HepG2 (cell line): Measurements from ENCODE around the gene NRAP. TPM values are rescaled to one million over a fixed set of nuclear protein-coding genes. Genes with fewer than 3 reads are reported as not detected.
A peak's percentile ranks its signal among the peaks of the same experiment; 100 is the strongest.

Experiments
- ATAC-seq: fragments of 200-7000 bp; cut with Tn5 transposase; 3 replicates; pipeline ENCODE4 v1.9.1; 2020; ENCODE audit warnings: mild to moderate bottlenecking, moderate library complexity
- BruUV-seq: library from RNA; stranded (reverse); fragments of 400-500 nt; replicated peaks from 2 replicates; lab custom pipeline; 2021; lab: Mats Ljungman, UMichigan
- CTCF ChIA-PET: fragments of 300-600 bp; formaldehyde crosslinking; extraction: SDS; loops from one replicate; lab custom pipeline; 2021; ENCODE audit warnings: low total read pairs, inconsistent platforms, low intra/inter-chr PET ratio; lab: Yijun Ruan, JAX
- POLR2A ChIA-PET: fragments of 350-600 bp; sonication (Branson Sonifier 250); formaldehyde crosslinking; loops from one replicate; lab custom pipeline; 2020; ENCODE audit warnings: antibody characterized with exemption, inconsistent platforms; lab: Yijun Ruan, JAX
- DNase-seq: peaks from one replicate; pipeline ENCODE4 v3.0.0-alpha.2; 2015; ENCODE audit warnings: low spot score
- FAIRE-seq: peaks from 3 replicates; lab custom pipeline; 2011; peaks lifted over from hg19 to GRCh38; lab: Jason Lieb, UNC
- H2AFZ ChIP-seq: one replicate; pipeline ENCODE4 v1.6.1; 2011; ENCODE audit warnings: low read length, inconsistent platforms
- H3K27ac ChIP-seq: fragments of 300-600 bp; 3 replicates; pipeline ENCODE4 v1.8.0; 2011; ENCODE audit warnings: mixed run types, mild to moderate bottlenecking, mixed read lengths, low read length, inconsistent platforms; ENCODE audit not compliant: insufficient read depth; ENCODE audit errors: extremely low read length
- H3K27me3 ChIP-seq, 2 experiments: fragments of 200-600 bp in 1 of 2; 2 replicates in 1 of 2; 3 replicates in 1 of 2; pipeline versions ENCODE4 v1.6.0 to v1.8.0; 2011; ENCODE audit warnings: low read length in 2 of 2, mild to moderate bottlenecking in 2 of 2, moderate library complexity in 2 of 2, inconsistent platforms in 1 of 2; ENCODE audit not compliant: insufficient read depth in 2 of 2, control insufficient read depth in 1 of 2
- H3K36me3 ChIP-seq, 2 experiments: fragments of 200-600 bp in 1 of 2; replicated peaks in 1 of 2; 2 replicates in 1 of 2; 3 replicates in 1 of 2; pipeline versions ENCODE4 v1.5.1 to v1.8.0; 2011; ENCODE audit warnings: low read length in 2 of 2, inconsistent platforms in 1 of 2; ENCODE audit not compliant: insufficient read depth in 2 of 2, control insufficient read depth in 1 of 2
- H3K4me1 ChIP-seq: 2 replicates; pipeline ENCODE4 v1.5.1; 2012; ENCODE audit warnings: low read length, inconsistent platforms; ENCODE audit not compliant: insufficient read depth
- H3K4me2 ChIP-seq: 2 replicates; pipeline ENCODE4 v1.6.0; 2011; ENCODE audit warnings: low read depth, low read length, inconsistent platforms
- H3K4me3 ChIP-seq, 3 experiments: fragments of 200-600 bp in 1 of 3; sonication (generic), shearing (Covaris generic) in 1 of 3; replicated peaks in 1 of 3; 2 replicates each; pipeline ENCODE4 v1.5.1; 2011 to 2016; ENCODE audit warnings: low read length in 3 of 3, inconsistent platforms in 2 of 3, low read depth in 2 of 3, mild to moderate bottlenecking in 2 of 3, control low read depth in 1 of 3, mixed read lengths in 1 of 3; ENCODE audit not compliant: insufficient read depth in 1 of 3
- H3K79me2 ChIP-seq: one replicate; pipeline ENCODE4 v1.6.1; 2011; ENCODE audit warnings: low read length, inconsistent platforms; ENCODE audit not compliant: insufficient read depth
- H3K9ac ChIP-seq: 2 replicates; pipeline ENCODE4 v1.6.0; 2011; ENCODE audit warnings: mild to moderate bottlenecking, low read depth, low read length, inconsistent platforms; ENCODE audit not compliant: insufficient read depth
- H3K9me3 ChIP-seq: 2 replicates; pipeline ENCODE4 v1.5.1; 2012; ENCODE audit warnings: mild to moderate bottlenecking, low read length
- H4K20me1 ChIP-seq: 2 replicates; pipeline ENCODE4 v1.6.0; 2011; ENCODE audit warnings: inconsistent platforms, mild to moderate bottlenecking, low read length, moderate library complexity; ENCODE audit not compliant: insufficient read depth
- HMG20B ChIP-seq: conservative IDR thresholded peaks from 2 replicates; pipeline ENCODE4 v1.6.1; 2016; ENCODE audit warnings: missing genetic modification reagents, missing compliant biosample characterization
- KLF9 ChIP-seq: IDR thresholded peaks from 2 replicates; pipeline ENCODE4 v1.6.1; 2016; ENCODE audit warnings: low read depth
- MAFF ChIP-seq: IDR thresholded peaks from 2 replicates; pipeline ENCODE4 v1.6.1; 2011; ENCODE audit warnings: low read depth, low read length, improper control_type of control experiment
- MAFK ChIP-seq, 2 experiments: IDR thresholded peaks in 1 of 2; conservative IDR thresholded peaks in 1 of 2; 2 replicates each; pipeline ENCODE4 v1.6.1; 2011; ENCODE audit warnings: improper control_type of control experiment in 2 of 2, low read length in 2 of 2
- MIXL1 ChIP-seq: IDR thresholded peaks from 2 replicates; pipeline ENCODE4 v1.6.1; 2016
- NFYB ChIP-seq: sonication (generic); formaldehyde crosslinking; IDR thresholded peaks from 2 replicates; pipeline ENCODE4 v1.4.0; 2020; ENCODE audit warnings: missing genetic modification reagents
- PITX1 ChIP-seq: sonication (generic); formaldehyde crosslinking; IDR thresholded peaks from 2 replicates; pipeline ENCODE4 v1.5.1; 2020; ENCODE audit warnings: mild to moderate bottlenecking, missing genetic modification reagents
- TIGD3 ChIP-seq: sonication (generic); formaldehyde crosslinking; IDR thresholded peaks from 2 replicates; pipeline ENCODE4 v1.5.1; 2020; ENCODE audit warnings: mild to moderate bottlenecking, missing genetic modification reagents, borderline replicate concordance
- ZFP37 ChIP-seq: sonication (generic); formaldehyde crosslinking; IDR thresholded peaks from 2 replicates; pipeline ENCODE4 v1.4.0; 2020; ENCODE audit warnings: missing genetic modification reagents, borderline replicate concordance
- ZHX1 ChIP-seq: sonication (generic); formaldehyde crosslinking; IDR thresholded peaks from 2 replicates; pipeline ENCODE4 v1.8.1; 2022; ENCODE audit warnings: low read depth, mild to moderate bottlenecking, missing genetic modification reagents
- ZNF264 ChIP-seq: sonication (generic); formaldehyde crosslinking; IDR thresholded peaks from 2 replicates; pipeline ENCODE4 v1.4.0; 2020; ENCODE audit warnings: missing genetic modification reagents
- ZNF382 ChIP-seq: sonication (generic); formaldehyde crosslinking; IDR thresholded peaks from 2 replicates; pipeline ENCODE4 v1.5.0; 2020; ENCODE audit warnings: missing genetic modification reagents, mild to moderate bottlenecking, borderline replicate concordance
- ZNF468 ChIP-seq: sonication (generic); formaldehyde crosslinking; IDR thresholded peaks from 2 replicates; pipeline ENCODE4 v1.8.0; 2022; ENCODE audit warnings: mild to moderate bottlenecking, moderate library complexity, missing genetic modification reagents
- ZSCAN22 ChIP-seq: sonication (generic); formaldehyde crosslinking; IDR thresholded peaks from 2 replicates; pipeline ENCODE4 v1.4.0; 2020; ENCODE audit warnings: mild to moderate bottlenecking, missing genetic modification reagents
- WGBS: methylation state at CpG from one replicate; pipeline ENCODE4 v1.1.6; 2017; ENCODE audit warnings: low lambda C conversion rate; 5-methylcytosine and 5-hydroxymethylcytosine counted together
- in situ Hi-C: cut with HindIII; loops from 2 replicates; pipeline ENCODE4 v1.10.0; 2017; ENCODE audit warnings: low pct_unique_long_range_greater_than_20kb; ENCODE audit not compliant: extremely low pct_ligation_motif_present
- intact Hi-C: fragments of 100-400 bp; cut with micrococcal nuclease; formaldehyde crosslinking; loops from one replicate; pipeline ENCODE4 v1.10.0; 2022; ENCODE audit not compliant: unreplicated experiment
- polyA plus RNA-seq, 8 experiments: library from polyadenylated mRNA; depleted of rRNA in 3 of 8; stranded (reverse) in 7 of 8; unstranded in 1 of 8; fragments of >200 nt; fragmentation: Illumina TruSeq in 4 of 8; extraction: Trizol in 4 of 8; gene quantifications; 2 replicates each; pipeline versions ENCODE4 v1.2.1 to v1.2.3, GENCODE V29; 2011 to 2016; ENCODE audit warnings: low read depth in 4 of 8, missing spikeins in 1 of 8, mixed read lengths in 1 of 8; ENCODE audit not compliant: insufficient read depth in 1 of 8
- total RNA-seq, 5 experiments: library from RNA; depleted of rRNA; stranded (reverse); fragments of >200 nt; fragmentation: Illumina TruSeq; extraction: Trizol; gene quantifications; 2 replicates each; pipeline ENCODE4 v1.2.3, GENCODE V29; 2016; ENCODE audit warnings: low read depth in 1 of 5

The NRAP gene
- total and polyA plus RNA-seq, 2 of the 13 experiments (the other 11 are each of a cell fraction or from before 2014, with no cell fraction given) = not detected

GRCh38 chr10:113627836-113628235 is 36.0 kb downstream of the NRAP start:
- FAIRE-seq (no peak), ATAC-seq (no peak), DNase-seq (no peak)
- Histone ChIP-seq H2AFZ (no peak overlapping the region), H3K79me2 (no peaks in the 10 kb centered on the region), H3K4me2 (no peak overlapping the region), H3K36me3 (no peaks in the 10 kb centered on the region), H3K27ac (no peak overlapping the region), H3K9ac (no peak overlapping the region), H3K4me3 (no peak overlapping the region), H4K20me1 (no peaks in the 10 kb centered on the region), H3K4me1 (no peaks in the 10 kb centered on the region), H3K9me3 (no peaks in the 10 kb centered on the region), H3K27me3 (peaks cover 2 to 36% of the 10 kb centered on the region in 2 experiments; a peak in 4 of 5 replicates)
- intact Hi-C loops (no loop called here), in situ Hi-C loops (no loop called here)
- BruUV-seq = no TSS peak
- WGBS = 38% methylated on average over 6 of the region's 6 CpGs
- POLR2A ChIA-PET = no interaction called here
- CTCF ChIA-PET = no interaction called here
- TF ChIP-seq MAFF = peak; percentile 65
- TF ChIP-seq TIGD3 (CRISPR knock-in tag) = no peak
- no peak for TF ChIP-seq ZNF468 (CRISPR knock-in tag)
- no peak for TF ChIP-seq HMG20B (CRISPR knock-in tag)
- TF ChIP-seq ZNF382 (CRISPR knock-in tag) = no peak
- peak; percentile 63 to 78 for TF ChIP-seq MAFK (conservative IDR thresholded peaks at IDR 0.05 in 1 of 2, IDR thresholded peaks at IDR 0.05 in 1 of 2; ENCODE audit: low read length in 2 of 2)
- no peak for TF ChIP-seq ZHX1 (CRISPR knock-in tag)
- TF ChIP-seq NFYB (CRISPR knock-in tag) = no peak
- TF ChIP-seq ZNF264 (CRISPR knock-in tag) = no peak
- no peak for TF ChIP-seq KLF9 (CRISPR knock-in tag)
- no peak for TF ChIP-seq ZSCAN22
- TF ChIP-seq PITX1 (CRISPR knock-in tag) = no peak
- no peak for TF ChIP-seq MIXL1 (CRISPR knock-in tag)
- TF ChIP-seq ZFP37 (CRISPR knock-in tag) = no peak
